Peyer's patch (tissue), 4 donors: Measurements from ENCODE around the gene PIAS4.

ENCODE experiments used
- CTCF ChIP-seq, 6 experiments: fragments of 450-650 bp in 4 of 6; fragments of 200-600 bp in 2 of 6; sonication (generic) in 1 of 6; IDR thresholded peaks; one replicate each; pipeline ENCODE4 v1.5.1; 2017 to 2019; ENCODE audit warnings: antibody characterized with exemption in 6 of 6, mild to moderate bottlenecking in 3 of 6, moderate library complexity in 1 of 6
- POLR2A ChIP-seq, 2 donors: fragments of 450-650 bp; IDR thresholded peaks; one replicate each; pipeline ENCODE4 v1.5.1; 2017; ENCODE audit warnings: antibody characterized with exemption in 2 of 2, mild to moderate bottlenecking in 2 of 2, moderate library complexity in 2 of 2

- TF ChIP-seq CTCF (IDR thresholded peaks at IDR 0.05) = no peak
- no peak for TF ChIP-seq POLR2A (IDR thresholded peaks at IDR 0.05)
Measured at GRCh38 chr19:4046946-4047683, 39.6 kb downstream of the PIAS4 start.
